MM.1S (cell line): ENCODE data around the gene GNA14.
"Not testable (repeated sequence)": the region's sequence is repeated elsewhere in the genome, so short reads cannot be mapped to it uniquely, and the experiment has no call there.

Source experiments
- DNase-seq: peaks from one replicate; pipeline ENCODE4 v3.0.0-alpha.2; 2015
- H2AFZ ChIP-seq: fragments of 300-600 bp; sonication (generic); 2 replicates; pipeline ENCODE4 v1.6.0; 2016; ENCODE audit warnings: antibody characterized with exemption, low read length
- H3F3A ChIP-seq: fragments of 300-600 bp; sonication (generic); 2 replicates; pipeline ENCODE4 v1.6.1; 2016; ENCODE audit warnings: mild to moderate bottlenecking, antibody characterized with exemption, low read length, moderate library complexity, mixed read lengths; ENCODE audit not compliant: insufficient read depth
- H3K27ac ChIP-seq: fragments of 300-600 bp; sonication (generic); 2 replicates; pipeline ENCODE4 v1.5.1; 2016; ENCODE audit warnings: mild to moderate bottlenecking, low read length
- H3K27me3 ChIP-seq: fragments of 300-600 bp; sonication (generic); replicated peaks from 2 replicates; pipeline ENCODE4 v1.6.0; 2016; ENCODE audit warnings: low read length; ENCODE audit not compliant: insufficient read depth
- H3K36me3 ChIP-seq: fragments of 300-600 bp; sonication (generic); replicated peaks from 2 replicates; pipeline ENCODE4 v1.6.1; 2016; ENCODE audit warnings: mild to moderate bottlenecking, low read length, mixed read lengths; ENCODE audit not compliant: insufficient read depth
- H3K4me1 ChIP-seq: fragments of 300-600 bp; sonication (generic); 2 replicates; pipeline ENCODE4 v1.6.1; 2016; ENCODE audit warnings: low read length, mixed read lengths
- H3K4me2 ChIP-seq: fragments of 300-600 bp; sonication (generic); 2 replicates; pipeline ENCODE4 v1.6.0; 2016; ENCODE audit warnings: low read depth, low read length
- H3K4me3 ChIP-seq: fragments of 300-600 bp; sonication (generic); 2 replicates; pipeline ENCODE4 v1.5.1; 2016; ENCODE audit warnings: low read length, mixed read lengths
- H3K79me2 ChIP-seq: fragments of 300-600 bp; sonication (generic); 2 replicates; pipeline ENCODE4 v1.6.1; 2016; ENCODE audit warnings: mixed run types, low read length, mixed read lengths
- H3K9ac ChIP-seq: fragments of 300-600 bp; sonication (generic); 2 replicates; pipeline ENCODE4 v1.6.1; 2016; ENCODE audit warnings: low read length, mixed read lengths
- H3K9me2 ChIP-seq: fragments of 300-600 bp; sonication (generic); replicated peaks from 2 replicates; pipeline ENCODE4 v1.6.1; 2016; ENCODE audit warnings: mild to moderate bottlenecking, low read length, mixed read lengths; ENCODE audit not compliant: insufficient read depth
- H3K9me3 ChIP-seq: fragments of 300-600 bp; sonication (generic); replicated peaks from 2 replicates; pipeline ENCODE4 v1.6.1; 2016; ENCODE audit warnings: mild to moderate bottlenecking, low read length, mixed read lengths; ENCODE audit not compliant: insufficient read depth
- H4K20me1 ChIP-seq: fragments of 300-600 bp; sonication (generic); 2 replicates; pipeline ENCODE4 v1.6.1; 2016; ENCODE audit warnings: mild to moderate bottlenecking, low read length, moderate library complexity, mixed read lengths; ENCODE audit not compliant: insufficient read depth
- EZH2 ChIP-seq: fragments of 300-600 bp; sonication (generic); optimal IDR thresholded peaks from 2 replicates; pipeline ENCODE3; 2017; ENCODE audit warnings: low read depth, mild to moderate bottlenecking, antibody characterized with exemption, low read length, mixed read lengths
- EZH2phosphoT487 ChIP-seq: fragments of 300-600 bp; sonication (generic); IDR thresholded peaks from 2 replicates; pipeline ENCODE4 v1.6.1; 2018; ENCODE audit warnings: antibody characterized with exemption, low read length
- TF ChIP-seq, protein P1 (sequence below): fragments of 300-600 bp; sonication (generic); IDR thresholded peaks from 2 replicates; pipeline ENCODE4 v1.5.1; 2016; ENCODE audit warnings: antibody characterized with exemption, low read length, mixed read lengths

The GNA14 gene

DNA sequence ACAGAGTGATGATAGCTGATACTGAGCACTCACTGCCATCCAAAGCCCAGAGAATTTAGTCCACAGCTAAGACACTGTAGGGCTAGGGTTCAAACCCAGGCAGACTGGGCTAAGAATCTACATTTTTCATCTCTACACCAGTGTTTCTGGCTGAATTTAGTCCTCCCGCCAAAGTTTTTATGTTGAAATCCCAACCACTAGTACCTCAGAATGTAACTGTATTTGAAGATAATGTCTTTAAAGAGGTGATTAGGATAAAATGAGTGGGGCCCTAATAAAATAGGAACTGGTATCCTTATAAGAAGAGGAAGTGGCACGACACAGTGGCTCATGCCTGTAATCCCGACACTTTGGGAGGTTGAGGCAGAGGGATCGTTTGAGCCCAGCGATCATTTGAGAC lies 4.3 kb downstream of the GNA14 start:
- Histone ChIP-seq H3K4me3 (no peak overlapping the region), H3K27me3 (no peaks in the 10 kb centered on the region)

DNA sequence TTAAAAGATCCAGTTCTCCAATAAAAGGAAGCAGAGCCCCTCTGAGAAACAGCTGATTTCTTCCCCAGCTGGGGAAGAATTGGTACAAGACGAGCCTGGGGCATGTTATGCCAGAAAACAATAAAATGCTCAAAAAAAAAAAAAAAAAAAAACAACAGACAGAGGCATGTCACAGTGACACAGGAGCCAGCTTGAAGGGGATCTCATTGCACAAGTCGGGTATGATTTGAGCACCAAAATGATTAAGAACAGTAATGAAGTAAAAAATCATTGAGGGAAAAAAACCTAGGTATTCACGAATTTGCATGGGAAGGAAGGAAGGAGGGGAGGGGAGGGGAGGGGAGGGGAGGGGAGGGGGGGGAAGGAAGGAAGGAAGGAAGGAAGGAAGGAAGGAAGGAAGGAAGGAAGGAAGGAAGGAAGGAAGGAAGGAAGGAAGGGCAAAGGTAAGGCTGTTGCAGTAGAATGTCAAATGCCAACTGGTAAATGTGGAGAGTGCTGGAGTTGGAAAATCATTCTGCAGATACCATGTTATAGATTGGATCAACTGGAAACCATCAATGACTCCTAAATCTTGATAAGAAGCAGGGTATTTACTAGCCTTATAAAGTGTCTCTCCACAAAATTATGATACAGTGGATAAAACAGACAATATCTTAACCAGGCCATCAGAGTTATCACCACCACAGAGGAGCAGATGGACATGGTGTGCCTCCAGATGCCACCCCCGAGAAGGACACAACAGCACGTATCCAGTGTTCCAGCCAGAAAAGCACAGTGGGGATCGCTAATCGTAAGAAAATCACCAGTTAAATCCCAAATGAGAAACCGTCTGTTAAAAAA lies 7.2 kb downstream of the GNA14 start:
- Histone ChIP-seq H3K9ac (no peak overlapping the region), H3K4me3 (no peak overlapping the region)

More for the DNA sequence above, 4.3 kb downstream of the GNA14 start:
- Histone ChIP-seq H3K4me2 (no peak overlapping the region), H3K27ac (no peak overlapping the region), H3F3A (no peaks in the 10 kb centered on the region), H3K9me2 (no peaks in the 10 kb centered on the region), H3K9ac (no peak overlapping the region), H3K4me1 (no peaks in the 10 kb centered on the region), H3K79me2 (no peaks in the 10 kb centered on the region), H2AFZ (no peak overlapping the region), H3K36me3 (no peaks in the 10 kb centered on the region), H3K9me3 (no peaks in the 10 kb centered on the region), H4K20me1 (no peaks in the 10 kb centered on the region)
- TF ChIP-seq, protein P1, sequence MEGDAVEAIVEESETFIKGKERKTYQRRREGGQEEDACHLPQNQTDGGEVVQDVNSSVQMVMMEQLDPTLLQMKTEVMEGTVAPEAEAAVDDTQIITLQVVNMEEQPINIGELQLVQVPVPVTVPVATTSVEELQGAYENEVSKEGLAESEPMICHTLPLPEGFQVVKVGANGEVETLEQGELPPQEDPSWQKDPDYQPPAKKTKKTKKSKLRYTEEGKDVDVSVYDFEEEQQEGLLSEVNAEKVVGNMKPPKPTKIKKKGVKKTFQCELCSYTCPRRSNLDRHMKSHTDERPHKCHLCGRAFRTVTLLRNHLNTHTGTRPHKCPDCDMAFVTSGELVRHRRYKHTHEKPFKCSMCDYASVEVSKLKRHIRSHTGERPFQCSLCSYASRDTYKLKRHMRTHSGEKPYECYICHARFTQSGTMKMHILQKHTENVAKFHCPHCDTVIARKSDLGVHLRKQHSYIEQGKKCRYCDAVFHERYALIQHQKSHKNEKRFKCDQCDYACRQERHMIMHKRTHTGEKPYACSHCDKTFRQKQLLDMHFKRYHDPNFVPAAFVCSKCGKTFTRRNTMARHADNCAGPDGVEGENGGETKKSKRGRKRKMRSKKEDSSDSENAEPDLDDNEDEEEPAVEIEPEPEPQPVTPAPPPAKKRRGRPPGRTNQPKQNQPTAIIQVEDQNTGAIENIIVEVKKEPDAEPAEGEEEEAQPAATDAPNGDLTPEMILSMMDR = no peak
- TF ChIP-seq EZH2 (no peak), EZH2phosphoT487 (no peak)
- no peak for DNase-seq

DNA sequence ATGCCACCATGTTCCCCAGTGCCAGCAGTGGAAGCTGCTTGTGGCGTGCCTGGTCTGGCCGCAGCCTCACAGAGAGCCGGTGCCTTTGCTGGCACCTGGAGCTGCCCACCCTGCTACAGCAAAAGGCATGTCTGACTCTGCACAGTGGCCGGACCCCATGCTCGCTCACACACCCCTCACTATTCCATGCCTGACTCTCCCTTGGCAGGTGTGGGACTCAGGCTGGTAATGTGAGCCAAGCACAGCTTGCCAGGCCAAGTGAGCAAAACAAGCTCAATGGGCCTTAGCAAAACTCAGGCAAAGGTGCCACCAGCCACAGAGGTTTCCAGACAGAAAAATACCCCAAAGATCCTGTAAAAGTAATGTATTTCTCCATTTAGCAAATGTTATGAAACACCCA lies 15.5 kb downstream of the GNA14 start:
- Histone ChIP-seq H3F3A (no peaks in the 10 kb centered on the region), H3K4me1 (no peaks in the 10 kb centered on the region), H3K27me3 (no peaks in the 10 kb centered on the region), H3K79me2 (no peaks in the 10 kb centered on the region), H3K36me3 (no peaks in the 10 kb centered on the region), H3K27ac (no peak overlapping the region), H3K9me2 (no peaks in the 10 kb centered on the region), H3K9me3 (no peaks in the 10 kb centered on the region), H3K4me3 (no peak overlapping the region), H2AFZ (no peak overlapping the region), H3K4me2 (no peak overlapping the region), H3K9ac (no peak overlapping the region), H4K20me1 (no peaks in the 10 kb centered on the region)
- TF ChIP-seq EZH2phosphoT487 (no peak), EZH2 (no peak)
- TF ChIP-seq, protein P1 = no peak
- DNase-seq = no peak

More for the DNA sequence above, 7.2 kb downstream of the GNA14 start:
- Histone ChIP-seq H4K20me1 (no peaks in the 10 kb centered on the region), H3K27me3 (no peaks in the 10 kb centered on the region), H3K36me3 (no peaks in the 10 kb centered on the region), H3K9me2 (no peaks in the 10 kb centered on the region), H3K79me2 (no peaks in the 10 kb centered on the region), H3F3A (no peaks in the 10 kb centered on the region), H3K9me3 (no peaks in the 10 kb centered on the region), H3K4me1 (no peaks in the 10 kb centered on the region), H2AFZ (no peak overlapping the region), H3K4me2 (no peak overlapping the region), H3K27ac (no peak overlapping the region)
- DNase-seq = no peak
- TF ChIP-seq EZH2 (no peak), EZH2phosphoT487 (no peak)
- TF ChIP-seq, protein P1 = no peak

DNA sequence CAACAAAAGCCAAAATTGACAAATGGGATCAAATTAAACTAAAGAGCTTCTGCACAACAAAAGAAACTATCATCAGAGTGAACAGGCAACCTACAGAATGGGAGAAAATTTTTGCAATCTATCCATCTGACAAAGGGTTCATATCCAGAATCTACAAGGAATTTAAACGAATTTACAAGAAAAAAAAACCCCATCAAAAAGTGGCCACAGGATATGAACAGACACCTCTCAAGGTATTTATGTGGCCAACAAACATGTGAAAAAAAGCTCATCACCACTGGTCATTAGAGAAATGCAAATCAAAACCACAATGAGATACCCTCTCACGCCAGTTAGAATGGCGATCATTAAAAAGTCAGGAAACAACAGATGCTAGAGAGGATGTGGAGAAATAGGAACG lies 19.3 kb downstream of the GNA14 start:
- not testable (repeated sequence) for DNase-seq, H4K20me1 ChIP-seq

More for the DNA sequence above, 19.3 kb downstream of the GNA14 start:
- H3K4me2 ChIP-seq, H3K27ac ChIP-seq, H2AFZ ChIP-seq, H3K4me3 ChIP-seq, H3K9me3 ChIP-seq, H3K9ac ChIP-seq, H3F3A ChIP-seq, H3K9me2 ChIP-seq, H3K27me3 ChIP-seq, H3K4me1 ChIP-seq, H3K36me3 ChIP-seq, H3K79me2 ChIP-seq: not testable (repeated sequence)
